ENCODE results near the gene AIFM2. TPM values are rescaled to one million over a fixed set of nuclear protein-coding genes. Genes with fewer than 3 reads are reported as not detected.

AIFM2 gene
- polyA plus RNA-seq, 1 of the 3 experiments (the other 2 are of a cell fraction) = 9.5 TPM

DNA sequence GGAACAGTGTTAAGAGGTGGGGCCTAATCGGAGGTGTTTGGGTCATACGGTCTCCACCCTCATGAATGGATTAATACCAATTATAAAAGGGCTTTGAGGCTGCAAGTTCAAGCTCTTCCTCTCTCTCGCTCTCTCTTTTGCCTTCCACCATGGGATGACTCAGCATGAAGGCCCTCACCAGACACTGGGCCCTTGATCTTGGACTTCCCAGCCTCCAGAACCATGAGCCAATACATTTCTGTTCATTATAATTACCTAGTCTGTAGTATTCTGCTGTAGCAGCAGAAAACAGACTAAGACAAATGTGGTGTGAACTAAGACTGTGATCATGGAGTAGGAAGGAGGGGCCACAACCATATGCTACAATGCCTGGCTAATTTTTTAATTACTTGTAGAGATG lies 7.7 kb downstream of the AIFM2 start:
- H3F3A ChIP-seq (replicated peaks; ENCODE audit: insufficient read depth) = peaks cover 5% of the 10 kb centered on the region
- POLR2A ChIA-PET = no interaction called here

More for the DNA sequence above, 7.7 kb downstream of the AIFM2 start:
- H3K9me3 ChIP-seq = no peaks in the 10 kb centered on the region
- H2AFZ ChIP-seq (ENCODE audit: low read depth) = no peak overlapping the region
- no peaks in the 10 kb centered on the region for H3K9me2 ChIP-seq
- no peaks in the 10 kb centered on the region for H3K79me2 ChIP-seq (ENCODE audit: insufficient read depth)
- no peaks in the 10 kb centered on the region for H4K20me1 ChIP-seq (ENCODE audit: insufficient read depth)
- CTCF ChIA-PET = interaction anchor here (0.6 to 2.1 kb wide), 2 partner anchors 9 to 11 kb away, joined by 3 to 13 read pairs; no protein-coding TSS in a partner anchor
- H3K4me1 ChIP-seq (ENCODE audit: control insufficient read depth in 1 of 2, insufficient read depth in 2 of 2, low read depth in 1 of 2, low read length in 1 of 2) = peaks cover 0 to 3% of the 10 kb centered on the region in 2 experiments; a peak in 1 of 4 replicates
- no peak for DNase-seq
- H3K9ac ChIP-seq = no peak overlapping the region
- no peak overlapping the region for H3K4me3 ChIP-seq (ENCODE audit: low read depth in 2 of 2, low read length in 1 of 2)
- peaks cover 0 to 6% of the 10 kb centered on the region in 2 experiments for H3K36me3 ChIP-seq (replicated peaks in 1 of 2; ENCODE audit: control insufficient read depth in 1 of 2, insufficient read depth in 2 of 2, low read length in 1 of 2)
- H3K27me3 ChIP-seq (ENCODE audit: insufficient read depth) = no peaks in the 10 kb centered on the region
- H3K4me2 ChIP-seq = no peak overlapping the region
- TF ChIP-seq, protein P1, sequence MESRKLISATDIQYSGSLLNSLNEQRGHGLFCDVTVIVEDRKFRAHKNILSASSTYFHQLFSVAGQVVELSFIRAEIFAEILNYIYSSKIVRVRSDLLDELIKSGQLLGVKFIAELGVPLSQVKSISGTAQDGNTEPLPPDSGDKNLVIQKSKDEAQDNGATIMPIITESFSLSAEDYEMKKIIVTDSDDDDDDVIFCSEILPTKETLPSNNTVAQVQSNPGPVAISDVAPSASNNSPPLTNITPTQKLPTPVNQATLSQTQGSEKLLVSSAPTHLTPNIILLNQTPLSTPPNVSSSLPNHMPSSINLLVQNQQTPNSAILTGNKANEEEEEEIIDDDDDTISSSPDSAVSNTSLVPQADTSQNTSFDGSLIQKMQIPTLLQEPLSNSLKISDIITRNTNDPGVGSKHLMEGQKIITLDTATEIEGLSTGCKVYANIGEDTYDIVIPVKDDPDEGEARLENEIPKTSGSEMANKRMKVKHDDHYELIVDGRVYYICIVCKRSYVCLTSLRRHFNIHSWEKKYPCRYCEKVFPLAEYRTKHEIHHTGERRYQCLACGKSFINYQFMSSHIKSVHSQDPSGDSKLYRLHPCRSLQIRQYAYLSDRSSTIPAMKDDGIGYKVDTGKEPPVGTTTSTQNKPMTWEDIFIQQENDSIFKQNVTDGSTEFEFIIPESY (IDR thresholded peaks at IDR 0.05; ENCODE audit: borderline replicate concordance, low read depth) = no peak
- no peak for TF ChIP-seq JUND (IDR thresholded peaks at IDR 0.05)
- no peak for TF ChIP-seq RFX5 (IDR thresholded peaks at IDR 0.05; ENCODE audit: low read length)
- TF ChIP-seq FOXM1 (IDR thresholded peaks at IDR 0.05; ENCODE audit: low read depth) = no peak
- TF ChIP-seq TAF1 (IDR thresholded peaks at IDR 0.05; ENCODE audit: borderline replicate concordance, low read depth, low read length) = no peak
- no peak for TF ChIP-seq MXI1 (IDR thresholded peaks at IDR 0.05; ENCODE audit: low read depth, low read length)
- TF ChIP-seq SMC3 (IDR thresholded peaks at IDR 0.05; ENCODE audit: low read depth, low read length) = no peak
- no peak for TF ChIP-seq YY1 (IDR thresholded peaks at IDR 0.05; ENCODE audit: low read depth)
- no peak for TF ChIP-seq GABPA (IDR thresholded peaks at IDR 0.05; ENCODE audit: low read depth)
- TF ChIP-seq, protein P2, sequence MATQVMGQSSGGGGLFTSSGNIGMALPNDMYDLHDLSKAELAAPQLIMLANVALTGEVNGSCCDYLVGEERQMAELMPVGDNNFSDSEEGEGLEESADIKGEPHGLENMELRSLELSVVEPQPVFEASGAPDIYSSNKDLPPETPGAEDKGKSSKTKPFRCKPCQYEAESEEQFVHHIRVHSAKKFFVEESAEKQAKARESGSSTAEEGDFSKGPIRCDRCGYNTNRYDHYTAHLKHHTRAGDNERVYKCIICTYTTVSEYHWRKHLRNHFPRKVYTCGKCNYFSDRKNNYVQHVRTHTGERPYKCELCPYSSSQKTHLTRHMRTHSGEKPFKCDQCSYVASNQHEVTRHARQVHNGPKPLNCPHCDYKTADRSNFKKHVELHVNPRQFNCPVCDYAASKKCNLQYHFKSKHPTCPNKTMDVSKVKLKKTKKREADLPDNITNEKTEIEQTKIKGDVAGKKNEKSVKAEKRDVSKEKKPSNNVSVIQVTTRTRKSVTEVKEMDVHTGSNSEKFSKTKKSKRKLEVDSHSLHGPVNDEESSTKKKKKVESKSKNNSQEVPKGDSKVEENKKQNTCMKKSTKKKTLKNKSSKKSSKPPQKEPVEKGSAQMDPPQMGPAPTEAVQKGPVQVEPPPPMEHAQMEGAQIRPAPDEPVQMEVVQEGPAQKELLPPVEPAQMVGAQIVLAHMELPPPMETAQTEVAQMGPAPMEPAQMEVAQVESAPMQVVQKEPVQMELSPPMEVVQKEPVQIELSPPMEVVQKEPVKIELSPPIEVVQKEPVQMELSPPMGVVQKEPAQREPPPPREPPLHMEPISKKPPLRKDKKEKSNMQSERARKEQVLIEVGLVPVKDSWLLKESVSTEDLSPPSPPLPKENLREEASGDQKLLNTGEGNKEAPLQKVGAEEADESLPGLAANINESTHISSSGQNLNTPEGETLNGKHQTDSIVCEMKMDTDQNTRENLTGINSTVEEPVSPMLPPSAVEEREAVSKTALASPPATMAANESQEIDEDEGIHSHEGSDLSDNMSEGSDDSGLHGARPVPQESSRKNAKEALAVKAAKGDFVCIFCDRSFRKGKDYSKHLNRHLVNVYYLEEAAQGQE (IDR thresholded peaks at IDR 0.05; ENCODE audit: low read depth, low read length) = no peak
- TF ChIP-seq FOSL2 (IDR thresholded peaks at IDR 0.05; ENCODE audit: borderline replicate concordance, low read depth) = no peak
- TF ChIP-seq, protein P3, sequence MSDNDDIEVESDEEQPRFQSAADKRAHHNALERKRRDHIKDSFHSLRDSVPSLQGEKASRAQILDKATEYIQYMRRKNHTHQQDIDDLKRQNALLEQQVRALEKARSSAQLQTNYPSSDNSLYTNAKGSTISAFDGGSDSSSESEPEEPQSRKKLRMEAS (IDR thresholded peaks at IDR 0.05; ENCODE audit: low read depth) = no peak
- TF ChIP-seq RAD21 (IDR thresholded peaks at IDR 0.05; ENCODE audit: low read length) = no peak
- no peak for TF ChIP-seq CHD2 (IDR thresholded peaks at IDR 0.05; ENCODE audit: low read length, partially characterized antibody)
- TF ChIP-seq RXRA (IDR thresholded peaks at IDR 0.05; ENCODE audit: borderline replicate concordance, low read depth) = no peak
- TF ChIP-seq, protein P4, sequence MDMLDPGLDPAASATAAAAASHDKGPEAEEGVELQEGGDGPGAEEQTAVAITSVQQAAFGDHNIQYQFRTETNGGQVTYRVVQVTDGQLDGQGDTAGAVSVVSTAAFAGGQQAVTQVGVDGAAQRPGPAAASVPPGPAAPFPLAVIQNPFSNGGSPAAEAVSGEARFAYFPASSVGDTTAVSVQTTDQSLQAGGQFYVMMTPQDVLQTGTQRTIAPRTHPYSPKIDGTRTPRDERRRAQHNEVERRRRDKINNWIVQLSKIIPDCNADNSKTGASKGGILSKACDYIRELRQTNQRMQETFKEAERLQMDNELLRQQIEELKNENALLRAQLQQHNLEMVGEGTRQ (IDR thresholded peaks at IDR 0.05; ENCODE audit: borderline replicate concordance, low read depth, low read length) = no peak
- TF ChIP-seq NRF1 (IDR thresholded peaks at IDR 0.05; ENCODE audit: low read depth, low read length) = no peak
- TF ChIP-seq TCF12 (IDR thresholded peaks at IDR 0.05) = no peak
- TF ChIP-seq ELF1 (IDR thresholded peaks at IDR 0.05) = no peak
- no peak for TF ChIP-seq SIN3A (IDR thresholded peaks at IDR 0.05; ENCODE audit: borderline replicate concordance, low read depth, low read length)
- 98% methylated on average over 3 of the region's 3 CpGs for WGBS (ENCODE audit: low lambda C conversion rate)
- no peak overlapping the region for H3K27ac ChIP-seq (ENCODE audit: low read depth in 2 of 2, low read length in 1 of 2)
